ENCODE data around the gene PYHIN1.
A peak's percentile ranks its signal among the peaks of the same experiment; 100 is the strongest.

The PYHIN1 gene

GRCh38 chr1:158972841-158973240, 41.5 kb downstream of the PYHIN1 start:
- H3K4me3 ChIP-seq (ENCODE audit: low read length in 2 of 2), result no peak overlapping the region
- no peak overlapping the region for H3K27ac ChIP-seq (ENCODE audit: low read depth in 2 of 2, low read length in 2 of 2)
- no peak overlapping the region for H3K9ac ChIP-seq (ENCODE audit: low read depth in 1 of 2, low read length in 2 of 2)
- no peaks in the 10 kb centered on the region for H3K9me3 ChIP-seq (ENCODE audit: control insufficient read depth in 2 of 2, low read length in 2 of 2)
- H3K36me3 ChIP-seq (ENCODE audit: control insufficient read depth in 2 of 2, insufficient read depth in 2 of 2, low read length in 2 of 2), result no peaks in the 10 kb centered on the region
- H3K27me3 ChIP-seq (ENCODE audit: control insufficient read depth in 2 of 2, insufficient read depth in 2 of 2, low read length in 2 of 2), result no peaks in the 10 kb centered on the region
- no peaks in the 10 kb centered on the region for H3K4me1 ChIP-seq (ENCODE audit: control insufficient read depth in 2 of 2, insufficient read depth in 2 of 2, low read length in 2 of 2)

- no peaks in the 10 kb centered on the region for H3K36me3 ChIP-seq (ENCODE audit: control insufficient read depth in 2 of 2, insufficient read depth in 2 of 2, low read length in 2 of 2)
- no peaks in the 10 kb centered on the region for H3K4me1 ChIP-seq (ENCODE audit: control insufficient read depth in 2 of 2, insufficient read depth in 2 of 2, low read length in 2 of 2)
- no peaks in the 10 kb centered on the region for H3K27me3 ChIP-seq (ENCODE audit: control insufficient read depth in 2 of 2, insufficient read depth in 2 of 2, low read length in 2 of 2)
- no peak overlapping the region for H3K9ac ChIP-seq (ENCODE audit: low read depth in 1 of 2, low read length in 2 of 2)
- no peaks in the 10 kb centered on the region for H3K9me3 ChIP-seq (ENCODE audit: control insufficient read depth in 2 of 2, low read length in 2 of 2)
- H3K4me3 ChIP-seq (ENCODE audit: low read length in 2 of 2), result no peak overlapping the region
- H3K27ac ChIP-seq (ENCODE audit: low read depth in 2 of 2, low read length in 2 of 2), result no peak overlapping the region
These were observed 44.9 kb downstream of the PYHIN1 start for GRCh38 chr1:158976219-158976618.

- H3K4me3 ChIP-seq (ENCODE audit: low read length in 2 of 2), result no peak overlapping the region
- H3K36me3 ChIP-seq (ENCODE audit: control insufficient read depth in 2 of 2, insufficient read depth in 2 of 2, low read length in 2 of 2), result no peaks in the 10 kb centered on the region
- no peaks in the 10 kb centered on the region for H3K9me3 ChIP-seq (ENCODE audit: control insufficient read depth in 2 of 2, low read length in 2 of 2)
- no peaks in the 10 kb centered on the region for H3K27me3 ChIP-seq (ENCODE audit: control insufficient read depth in 2 of 2, insufficient read depth in 2 of 2, low read length in 2 of 2)
- H3K4me1 ChIP-seq (ENCODE audit: control insufficient read depth in 2 of 2, insufficient read depth in 2 of 2, low read length in 2 of 2), result no peaks in the 10 kb centered on the region
- H3K27ac ChIP-seq (ENCODE audit: low read depth in 2 of 2, low read length in 2 of 2), result no peak overlapping the region
- H3K9ac ChIP-seq (ENCODE audit: low read depth in 1 of 2, low read length in 2 of 2), result no peak overlapping the region
These were observed 47.4 kb downstream of the PYHIN1 start for GRCh38 chr1:158978730-158979129.

GRCh38 chr1:158979229-158979628, 47.9 kb downstream of the PYHIN1 start:
- no peaks in the 10 kb centered on the region for H3K9me3 ChIP-seq (ENCODE audit: control insufficient read depth in 2 of 2, low read length in 2 of 2)
- H3K27me3 ChIP-seq (ENCODE audit: control insufficient read depth in 2 of 2, insufficient read depth in 2 of 2, low read length in 2 of 2), result no peaks in the 10 kb centered on the region
- H3K9ac ChIP-seq (ENCODE audit: low read depth in 1 of 2, low read length in 2 of 2), result no peak overlapping the region
- H3K27ac ChIP-seq (ENCODE audit: low read depth in 2 of 2, low read length in 2 of 2), result no peak overlapping the region
- H3K4me3 ChIP-seq (ENCODE audit: low read length in 2 of 2), result no peak overlapping the region
- no peaks in the 10 kb centered on the region for H3K4me1 ChIP-seq (ENCODE audit: control insufficient read depth in 2 of 2, insufficient read depth in 2 of 2, low read length in 2 of 2)
- H3K36me3 ChIP-seq (ENCODE audit: control insufficient read depth in 2 of 2, insufficient read depth in 2 of 2, low read length in 2 of 2), result no peaks in the 10 kb centered on the region

- Histone ChIP-seq H3K9me3 (ENCODE audit: control insufficient read depth in 2 of 2, low read length in 2 of 2) (no peaks in the 10 kb centered on the region), H3K9ac (ENCODE audit: low read depth in 1 of 2, low read length in 2 of 2) (no peak overlapping the region), H3K27ac (ENCODE audit: low read depth in 2 of 2, low read length in 2 of 2) (no peak overlapping the region), H3K4me1 (ENCODE audit: control insufficient read depth in 2 of 2, insufficient read depth in 2 of 2, low read length in 2 of 2) (no peaks in the 10 kb centered on the region), H3K27me3 (ENCODE audit: control insufficient read depth in 2 of 2, insufficient read depth in 2 of 2, low read length in 2 of 2) (no peaks in the 10 kb centered on the region), H3K4me3 (ENCODE audit: low read length in 2 of 2) (no peak overlapping the region), H3K36me3 (ENCODE audit: control insufficient read depth in 2 of 2, insufficient read depth in 2 of 2, low read length in 2 of 2) (no peaks in the 10 kb centered on the region)
These were observed 51.9 kb downstream of the PYHIN1 start for GRCh38 chr1:158983235-158983634.

- Histone ChIP-seq H3K4me3 (ENCODE audit: low read length in 2 of 2) (no peak overlapping the region), H3K4me1 (ENCODE audit: control insufficient read depth in 2 of 2, insufficient read depth in 2 of 2, low read length in 2 of 2) (no peaks in the 10 kb centered on the region), H3K9ac (ENCODE audit: low read depth in 1 of 2, low read length in 2 of 2) (no peak overlapping the region), H3K9me3 (ENCODE audit: control insufficient read depth in 2 of 2, low read length in 2 of 2) (no peaks in the 10 kb centered on the region), H3K27me3 (ENCODE audit: control insufficient read depth in 2 of 2, insufficient read depth in 2 of 2, low read length in 2 of 2) (no peaks in the 10 kb centered on the region), H3K36me3 (ENCODE audit: control insufficient read depth in 2 of 2, insufficient read depth in 2 of 2, low read length in 2 of 2) (no peaks in the 10 kb centered on the region), H3K27ac (ENCODE audit: low read depth in 2 of 2, low read length in 2 of 2) (no peak overlapping the region)
These were observed 53.0 kb downstream of the PYHIN1 start for GRCh38 chr1:158984386-158984785.

GRCh38 chr1:158989424-158989823, 58.1 kb downstream of the PYHIN1 start:
- no peaks in the 10 kb centered on the region for H3K36me3 ChIP-seq (ENCODE audit: control insufficient read depth in 2 of 2, insufficient read depth in 2 of 2, low read length in 2 of 2)
- no peaks in the 10 kb centered on the region for H3K27me3 ChIP-seq (ENCODE audit: control insufficient read depth in 2 of 2, insufficient read depth in 2 of 2, low read length in 2 of 2)
- H3K9me3 ChIP-seq (ENCODE audit: control insufficient read depth in 2 of 2, low read length in 2 of 2), result no peaks in the 10 kb centered on the region
- H3K4me1 ChIP-seq (ENCODE audit: control insufficient read depth in 2 of 2, insufficient read depth in 2 of 2, low read length in 2 of 2), result no peaks in the 10 kb centered on the region
- H3K4me3 ChIP-seq (ENCODE audit: low read length in 2 of 2), result no peak overlapping the region
- H3K9ac ChIP-seq (ENCODE audit: low read depth in 1 of 2, low read length in 2 of 2), result no peak overlapping the region
- no peak overlapping the region for H3K27ac ChIP-seq (ENCODE audit: low read depth in 2 of 2, low read length in 2 of 2)

GRCh38 chr1:158992787-158993312, 61.5 kb downstream of the PYHIN1 start:
- Histone ChIP-seq H3K27ac (ENCODE audit: low read depth in 2 of 2, low read length in 2 of 2) (no peak overlapping the region), H3K4me1 (ENCODE audit: control insufficient read depth in 2 of 2, insufficient read depth in 2 of 2, low read length in 2 of 2) (no peaks in the 10 kb centered on the region), H3K36me3 (ENCODE audit: control insufficient read depth in 2 of 2, insufficient read depth in 2 of 2, low read length in 2 of 2) (no peaks in the 10 kb centered on the region), H3K27me3 (ENCODE audit: control insufficient read depth in 2 of 2, insufficient read depth in 2 of 2, low read length in 2 of 2) (no peaks in the 10 kb centered on the region), H3K4me3 (ENCODE audit: low read length in 2 of 2) (no peak overlapping the region), H3K9me3 (ENCODE audit: control insufficient read depth in 2 of 2, low read length in 2 of 2) (no peaks in the 10 kb centered on the region), H3K9ac (ENCODE audit: low read depth in 1 of 2, low read length in 2 of 2) (no peak overlapping the region)

GRCh38 chr1:158996998-158997397, 65.6 kb downstream of the PYHIN1 start:
- H3K27me3 ChIP-seq (ENCODE audit: control insufficient read depth in 2 of 2, insufficient read depth in 2 of 2, low read length in 2 of 2), result no peaks in the 10 kb centered on the region
- no peaks in the 10 kb centered on the region for H3K9me3 ChIP-seq (ENCODE audit: control insufficient read depth in 2 of 2, low read length in 2 of 2)
- H3K36me3 ChIP-seq (ENCODE audit: control insufficient read depth in 2 of 2, insufficient read depth in 2 of 2, low read length in 2 of 2), result no peaks in the 10 kb centered on the region
- H3K4me1 ChIP-seq (ENCODE audit: control insufficient read depth in 2 of 2, insufficient read depth in 2 of 2, low read length in 2 of 2), result peaks cover 0 to 14% of the 10 kb centered on the region in 2 donors
- H3K27ac ChIP-seq (ENCODE audit: low read depth in 2 of 2, low read length in 2 of 2), result no peak overlapping the region
- H3K4me3 ChIP-seq (ENCODE audit: low read length in 2 of 2), result no peak overlapping the region
- H3K9ac ChIP-seq (ENCODE audit: low read depth in 1 of 2, low read length in 2 of 2), result no peak overlapping the region

GRCh38 chr1:158998037-158998780, 66.9 kb downstream of the PYHIN1 start:
- no peaks in the 10 kb centered on the region for H3K27me3 ChIP-seq (ENCODE audit: control insufficient read depth in 2 of 2, insufficient read depth in 2 of 2, low read length in 2 of 2)
- peak overlapping the region in 1 of 2 donors; percentile 73 for H3K4me3 ChIP-seq (ENCODE audit: low read length in 2 of 2)
- peak overlapping the region in 1 of 2 donors; percentile 19 for H3K9ac ChIP-seq (ENCODE audit: low read depth in 1 of 2, low read length in 2 of 2)
- no peak overlapping the region for H3K27ac ChIP-seq (ENCODE audit: low read depth in 2 of 2, low read length in 2 of 2)
- no peaks in the 10 kb centered on the region for H3K36me3 ChIP-seq (ENCODE audit: control insufficient read depth in 2 of 2, insufficient read depth in 2 of 2, low read length in 2 of 2)
- peaks cover 0 to 14% of the 10 kb centered on the region in 2 donors for H3K4me1 ChIP-seq (ENCODE audit: control insufficient read depth in 2 of 2, insufficient read depth in 2 of 2, low read length in 2 of 2)
- no peaks in the 10 kb centered on the region for H3K9me3 ChIP-seq (ENCODE audit: control insufficient read depth in 2 of 2, low read length in 2 of 2)
